Stimulated activated CD4-positive, alpha-beta T cell treated with anti-CD3 and anti-CD28 coated beads, Interleukin-1b, Interleukin-23, amount 100 ng/mL, for 1 hour (primary cell): ENCODE results near the gene CDH22.

Experiments
- DNase-seq, 2 donors: peaks; one replicate each; pipeline ENCODE4 v3.0.0-alpha.2; 2020; ENCODE audit warnings: low read depth in 2 of 2

The CDH22 gene

DNA sequence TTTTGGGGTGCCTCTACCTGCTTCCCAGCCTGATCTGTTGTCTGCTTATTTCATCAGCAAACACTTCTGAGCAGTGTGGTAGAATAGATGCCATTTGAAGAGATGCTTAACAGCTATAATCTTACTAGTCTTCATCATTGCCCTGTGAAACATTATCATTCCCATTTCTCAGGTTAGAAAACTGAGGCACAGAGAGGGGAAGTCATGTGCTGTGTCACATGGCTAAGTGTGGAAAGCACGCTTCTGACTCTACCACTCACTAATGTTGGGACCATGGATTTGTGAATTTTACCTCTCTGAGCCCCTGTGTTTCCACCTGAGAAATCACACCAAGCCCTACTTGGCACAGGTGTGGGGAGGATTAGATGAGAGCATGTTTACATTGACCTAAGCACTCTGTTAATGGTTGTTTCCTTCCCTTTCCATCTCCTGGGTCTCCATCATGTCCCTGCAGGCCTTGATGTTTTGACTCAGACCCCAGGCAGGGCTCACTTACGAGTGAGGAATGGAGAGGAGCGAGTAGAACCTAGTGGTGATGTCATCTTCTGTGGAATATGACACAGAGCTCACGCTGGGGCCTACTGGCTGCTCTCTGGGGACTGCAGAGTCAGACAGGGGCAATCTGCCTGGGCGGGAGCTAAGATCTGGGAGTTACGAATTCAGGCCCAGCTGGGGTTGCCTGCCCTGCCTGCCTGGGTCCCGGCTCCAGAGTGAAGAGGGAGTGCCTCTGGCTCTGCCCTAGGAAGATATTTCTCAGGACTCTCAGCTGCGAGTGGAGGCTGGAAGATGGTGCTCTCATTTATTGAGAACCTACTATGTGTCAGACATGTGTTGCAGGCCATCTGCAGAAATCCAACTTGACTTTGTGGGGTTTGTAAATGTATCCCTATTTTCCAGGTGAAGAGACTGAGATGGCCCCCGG lies 64.3 kb downstream of the CDH22 start:
- DNase-seq, result no peak

DNA sequence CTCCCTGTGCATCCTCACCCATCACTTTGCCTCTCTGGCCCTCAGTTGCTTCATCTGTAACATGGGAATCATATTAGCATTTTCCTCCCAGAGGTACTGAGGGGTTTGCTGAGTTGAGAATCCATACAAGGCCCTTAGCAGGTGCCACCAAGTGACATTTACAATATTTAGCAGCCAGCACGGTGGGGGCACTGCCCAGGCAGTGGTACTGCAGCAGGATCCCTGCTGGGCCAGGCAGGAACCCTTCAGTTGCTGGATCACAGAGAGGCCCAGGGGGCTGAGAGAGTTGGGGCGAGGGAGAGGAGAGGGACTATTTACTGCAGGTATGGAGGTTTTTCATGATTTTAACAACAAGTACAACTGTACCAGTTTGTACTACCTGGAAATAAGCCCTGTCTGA lies 65.9 kb downstream of the CDH22 start:
- DNase-seq, result no peak

DNA sequence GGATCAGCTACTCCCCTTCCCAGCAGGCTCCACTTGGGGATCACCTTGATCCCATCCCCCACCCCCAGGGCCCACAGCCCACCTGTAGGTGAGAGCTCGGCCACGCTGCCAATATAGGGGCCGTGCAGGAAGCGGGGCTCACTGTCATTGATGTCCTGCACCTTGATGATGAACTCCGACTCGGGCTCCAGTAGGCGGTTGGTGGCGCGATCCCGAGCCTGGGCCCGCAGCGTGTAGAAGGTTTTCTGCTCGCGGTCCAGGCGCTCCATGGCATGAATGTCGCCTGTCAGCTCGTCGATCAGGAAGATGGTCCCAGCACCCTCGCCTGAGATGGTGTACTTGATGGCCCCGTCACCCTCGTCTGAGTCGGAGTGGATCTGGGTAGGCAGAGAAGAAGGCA lies 67.4 kb downstream of the CDH22 start:
- DNase-seq, result no peak

DNA sequence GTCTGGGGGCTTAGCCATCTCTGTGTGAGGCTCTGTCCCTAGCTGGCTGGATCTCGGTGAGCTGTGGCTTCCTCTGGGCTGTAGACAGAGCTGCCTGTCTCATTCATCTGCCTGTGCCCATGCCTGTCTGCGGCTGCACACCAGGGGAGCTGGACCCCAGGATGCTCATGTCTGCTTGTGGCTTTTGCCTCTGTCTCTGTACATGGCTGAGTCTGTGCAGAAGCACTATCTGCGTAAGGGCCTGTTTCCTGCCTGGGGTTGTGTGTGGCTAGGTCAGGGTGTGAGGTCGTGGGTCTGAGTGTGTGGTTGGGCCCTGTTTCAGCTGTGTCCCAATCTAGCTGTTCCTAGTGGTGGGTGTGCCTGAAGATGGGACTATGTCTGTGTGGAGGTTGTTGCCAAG lies 68.2 kb downstream of the CDH22 start:
- no peak for DNase-seq

DNA sequence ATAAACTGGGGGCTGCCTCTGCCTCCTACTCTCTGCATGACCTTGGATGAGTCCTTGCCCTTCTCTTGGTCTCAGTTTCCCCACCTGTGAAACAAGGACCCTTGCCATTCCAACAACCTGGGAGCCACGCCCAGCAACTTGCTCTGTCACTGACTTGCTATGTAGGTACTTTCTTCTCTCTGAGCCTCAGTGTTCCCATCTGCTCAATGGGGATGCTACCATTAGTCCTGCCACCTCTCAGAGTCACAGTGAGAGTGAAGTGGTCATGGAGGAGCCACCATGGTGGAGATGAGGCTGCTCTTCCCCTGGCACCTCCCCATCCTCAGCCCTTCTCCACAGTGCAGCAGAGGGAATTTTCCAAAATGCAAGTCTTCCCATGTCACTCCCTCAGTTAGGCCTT lies 70.6 kb downstream of the CDH22 start:
- no peak for DNase-seq

DNA sequence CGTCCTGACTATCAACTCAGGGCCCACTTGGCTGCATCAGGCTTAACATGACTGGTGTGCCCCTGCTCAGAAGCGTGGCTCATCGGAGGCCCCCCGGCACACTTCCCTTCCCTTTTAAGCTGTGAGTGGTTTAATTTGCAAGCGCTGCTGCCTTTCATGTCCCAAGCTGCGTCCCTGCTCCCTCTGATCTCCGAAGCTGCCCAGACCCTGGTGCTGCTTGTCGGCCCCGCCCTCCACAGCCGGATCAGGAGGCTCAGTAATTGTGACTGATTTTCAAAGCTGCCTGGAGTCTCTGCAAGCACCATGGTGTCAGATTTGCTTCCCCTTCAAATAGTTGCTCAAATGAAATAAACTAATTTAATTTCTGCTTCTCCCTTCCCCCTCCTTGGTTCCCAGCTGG lies 71.1 kb downstream of the CDH22 start:
- no peak for DNase-seq

DNA sequence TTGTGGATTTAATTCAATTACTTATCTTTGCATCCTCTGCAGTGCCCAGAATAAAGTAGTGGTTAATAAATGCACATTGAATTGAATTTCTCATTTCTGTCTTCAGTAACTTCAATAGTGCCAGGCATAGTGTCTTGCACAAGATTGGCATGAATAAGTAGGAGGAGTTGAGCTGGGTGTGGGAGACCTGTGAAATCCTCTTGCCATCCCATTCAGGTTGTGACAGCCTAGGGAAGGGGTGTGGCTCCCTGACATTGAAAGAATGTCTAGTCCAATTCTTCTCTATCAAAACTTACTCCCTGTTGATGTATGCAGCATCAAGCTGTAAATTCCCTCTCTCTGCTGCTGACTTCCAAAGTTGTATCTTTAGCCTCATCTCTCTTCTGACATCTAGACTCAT lies 73.2 kb downstream of the CDH22 start:
- no peak for DNase-seq

DNA sequence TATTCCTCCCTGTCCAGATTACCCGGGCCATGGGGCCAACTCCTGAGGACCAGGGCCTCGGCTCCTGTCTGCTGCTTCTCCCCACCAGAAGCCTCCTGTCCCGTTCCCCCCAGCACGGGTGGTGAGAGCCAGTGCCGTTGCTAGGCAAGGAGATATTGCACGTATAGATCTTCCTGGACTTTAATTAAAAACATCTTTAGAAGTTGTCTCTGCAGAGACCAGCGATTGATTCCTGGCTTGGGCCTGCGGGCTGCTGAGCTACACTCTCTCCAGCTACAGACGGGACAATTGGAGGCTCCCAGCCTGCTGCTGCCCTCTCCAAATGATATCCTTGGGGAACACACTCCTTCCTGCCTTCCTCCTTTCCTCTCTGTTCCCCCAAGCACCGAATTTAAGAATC lies 74.6 kb downstream of the CDH22 start:
- no peak for DNase-seq

DNA sequence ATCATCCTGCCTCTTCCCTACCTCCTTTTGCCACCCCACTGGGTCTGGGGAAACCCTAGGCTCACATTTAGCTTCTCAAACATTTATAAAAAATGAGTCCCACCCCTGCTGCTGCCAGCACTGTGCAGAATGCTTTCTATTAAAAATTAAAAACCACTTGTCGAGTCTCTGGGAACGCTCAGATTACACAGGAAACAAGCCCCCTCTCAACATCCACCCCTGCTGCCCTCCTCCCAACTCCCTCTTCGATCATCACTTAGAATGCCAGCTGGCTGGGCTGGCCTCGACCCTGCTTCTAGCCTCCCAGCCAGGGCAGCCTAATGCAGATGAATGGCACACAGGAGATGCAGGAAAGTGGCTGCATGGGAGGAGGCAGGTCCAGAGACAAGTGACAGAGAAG lies 75.8 kb downstream of the CDH22 start:
- DNase-seq, result no peak

DNA sequence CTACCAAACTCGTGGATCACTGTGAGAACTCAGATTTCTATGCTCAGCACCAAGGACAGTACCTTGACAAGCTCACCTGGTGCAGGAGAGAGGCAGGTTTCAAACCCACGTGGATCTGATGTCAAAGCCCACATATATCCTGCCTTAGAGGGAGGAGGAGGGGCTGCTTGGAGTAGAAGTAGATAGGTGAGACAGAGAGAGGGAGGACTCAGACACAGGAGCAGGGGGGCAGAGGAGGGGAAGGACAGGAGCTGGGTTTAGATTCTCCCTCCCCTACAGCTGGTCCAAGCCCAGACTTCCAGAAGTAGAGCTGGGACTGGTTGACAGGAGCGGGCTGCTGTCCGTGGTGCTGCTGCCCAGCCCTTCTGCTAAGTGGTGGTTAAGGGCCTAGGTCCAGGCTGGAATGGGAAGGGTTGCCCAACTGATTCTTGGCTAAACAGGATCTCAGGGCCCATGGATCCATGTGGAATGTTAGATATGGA lies 77.5 kb downstream of the CDH22 start:
- no peak for DNase-seq

DNA sequence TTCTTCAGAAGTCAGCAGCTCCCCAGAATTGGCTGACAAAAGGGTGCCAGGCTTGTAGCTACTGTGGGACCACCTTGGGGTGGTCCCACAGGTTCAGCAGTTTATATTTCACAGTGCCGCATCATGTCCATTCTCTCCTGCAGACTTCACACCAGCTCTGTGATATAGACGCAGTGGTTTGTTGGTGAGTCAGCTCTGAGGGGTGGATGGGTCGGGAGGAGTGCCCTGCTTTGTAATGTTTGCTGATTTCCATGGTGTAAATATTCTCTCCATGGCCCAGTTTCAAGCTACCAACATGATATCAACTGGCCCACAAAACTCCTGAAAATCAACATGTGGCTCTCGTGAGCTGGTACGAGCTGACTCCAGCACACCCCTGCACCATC lies 78.2 kb downstream of the CDH22 start:
- DNase-seq, result no peak

DNA sequence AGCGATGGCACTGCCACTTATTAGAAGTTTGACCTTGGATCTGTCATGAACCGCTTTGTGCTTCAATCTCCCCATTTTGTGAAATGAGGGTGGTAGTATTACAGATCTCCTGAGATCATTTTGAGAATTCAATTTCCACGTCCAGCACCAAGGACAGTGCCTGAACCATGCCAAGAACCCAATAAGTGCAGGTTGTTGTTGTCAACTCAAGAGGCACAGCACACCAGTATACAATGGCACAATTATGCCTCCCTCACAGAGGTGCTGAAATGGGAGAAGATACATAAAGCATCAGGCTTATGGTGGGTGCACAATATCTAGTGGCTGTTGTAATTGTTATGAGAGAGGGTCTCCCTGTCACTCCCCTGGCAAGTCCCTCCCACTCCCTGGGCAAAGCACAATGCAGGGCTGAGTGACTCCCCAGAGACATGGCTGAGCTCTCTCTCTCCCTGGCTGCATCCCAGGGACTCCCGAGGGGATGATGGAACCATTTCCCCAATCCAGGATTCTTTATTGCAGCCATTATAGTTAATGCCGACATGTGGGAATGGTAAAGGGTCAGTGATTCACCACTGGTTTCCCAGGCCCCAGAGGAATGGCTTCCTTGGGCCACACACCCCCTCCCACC lies 78.7 kb downstream of the CDH22 start:
- no peak for DNase-seq

DNA sequence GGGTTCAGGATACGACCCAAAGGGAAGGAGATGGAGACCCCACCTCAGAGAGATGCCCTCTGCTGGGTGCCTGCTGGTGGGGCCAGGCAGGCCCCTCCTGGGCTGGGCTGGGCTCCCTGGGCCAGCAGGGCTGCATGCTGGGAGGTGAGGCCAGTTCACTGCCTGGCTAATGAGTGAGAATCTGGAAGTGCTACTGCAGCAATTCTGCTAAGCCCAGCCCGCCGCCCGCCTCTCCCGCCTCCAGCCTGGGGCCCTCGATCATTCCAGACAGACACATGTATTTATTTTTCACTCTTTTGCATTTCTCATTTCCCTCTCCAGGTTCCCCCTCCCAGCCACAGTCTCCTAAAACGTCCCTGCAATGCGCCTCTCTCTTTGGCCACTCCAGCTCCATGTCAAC lies 79.6 kb downstream of the CDH22 start:
- DNase-seq, result no peak

DNA sequence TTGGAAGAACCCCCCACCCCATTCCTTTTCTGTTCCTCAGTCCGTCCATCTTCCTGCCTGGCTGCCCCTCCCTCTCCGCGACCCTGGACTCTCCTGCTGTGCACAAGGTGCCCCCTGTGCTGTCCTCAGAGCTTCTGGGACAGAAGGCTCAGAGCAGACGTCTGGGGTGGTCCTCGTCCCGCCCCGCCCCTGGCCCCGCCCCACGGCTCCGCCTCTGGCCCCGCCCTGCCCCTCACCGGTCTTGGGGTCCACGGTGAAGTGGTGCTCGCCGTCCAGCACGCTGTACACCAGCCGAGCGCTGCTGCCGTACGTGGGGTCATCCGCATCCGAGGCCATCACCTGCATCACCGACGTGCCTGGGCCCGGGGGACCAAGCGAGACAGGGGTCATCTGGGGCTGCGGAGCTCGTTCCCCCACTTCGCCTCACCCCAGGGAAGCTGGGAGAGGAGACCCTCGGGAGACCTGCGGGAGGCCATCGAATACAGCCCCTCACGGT lies 81.0 kb downstream of the CDH22 start:
- DNase-seq, result no peak

DNA sequence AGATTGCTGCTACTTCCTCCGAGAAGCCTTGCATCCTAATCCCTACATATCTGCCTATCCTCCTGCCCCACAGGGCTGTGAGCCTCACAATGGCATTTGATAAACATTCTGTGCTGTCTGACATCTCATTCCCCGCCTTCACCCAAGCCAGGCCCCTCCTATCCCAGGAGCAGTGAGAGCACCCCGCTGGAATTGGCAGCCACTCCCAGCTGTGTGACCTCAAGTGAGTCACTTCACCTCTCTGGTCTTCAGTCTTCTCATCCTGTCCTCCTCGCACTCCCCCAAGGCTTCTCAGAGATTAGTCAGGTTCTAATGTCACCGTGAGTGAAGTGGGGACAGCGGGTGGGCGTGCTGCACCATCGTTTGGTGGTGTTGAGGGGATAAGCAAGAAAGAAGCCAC lies 81.7 kb downstream of the CDH22 start:
- no peak for DNase-seq

DNA sequence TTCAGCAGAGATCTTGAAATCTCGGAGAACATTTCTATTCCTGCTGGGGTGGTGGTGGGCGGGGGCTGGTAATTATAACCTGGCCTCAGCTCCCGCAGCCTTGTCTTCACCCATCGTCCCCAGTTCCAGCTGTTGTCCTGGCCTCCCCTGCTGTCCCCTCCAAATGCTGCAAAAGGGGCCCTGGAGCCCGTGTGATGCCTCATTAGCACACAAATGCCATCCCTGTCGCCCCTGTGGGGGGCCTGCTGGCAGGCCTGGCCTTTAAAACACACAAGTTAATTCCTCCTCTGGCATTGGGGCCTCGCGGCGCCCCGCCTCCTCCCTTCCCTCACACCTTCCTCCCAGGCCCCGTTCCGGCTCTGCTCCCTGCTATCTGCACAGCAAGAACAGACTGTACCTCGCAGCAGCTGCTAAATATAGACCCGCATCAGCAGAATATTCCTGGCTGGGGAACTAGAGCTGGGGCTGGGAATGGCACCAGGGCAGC lies 85.7 kb downstream of the CDH22 start:
- DNase-seq, result no peak

DNA sequence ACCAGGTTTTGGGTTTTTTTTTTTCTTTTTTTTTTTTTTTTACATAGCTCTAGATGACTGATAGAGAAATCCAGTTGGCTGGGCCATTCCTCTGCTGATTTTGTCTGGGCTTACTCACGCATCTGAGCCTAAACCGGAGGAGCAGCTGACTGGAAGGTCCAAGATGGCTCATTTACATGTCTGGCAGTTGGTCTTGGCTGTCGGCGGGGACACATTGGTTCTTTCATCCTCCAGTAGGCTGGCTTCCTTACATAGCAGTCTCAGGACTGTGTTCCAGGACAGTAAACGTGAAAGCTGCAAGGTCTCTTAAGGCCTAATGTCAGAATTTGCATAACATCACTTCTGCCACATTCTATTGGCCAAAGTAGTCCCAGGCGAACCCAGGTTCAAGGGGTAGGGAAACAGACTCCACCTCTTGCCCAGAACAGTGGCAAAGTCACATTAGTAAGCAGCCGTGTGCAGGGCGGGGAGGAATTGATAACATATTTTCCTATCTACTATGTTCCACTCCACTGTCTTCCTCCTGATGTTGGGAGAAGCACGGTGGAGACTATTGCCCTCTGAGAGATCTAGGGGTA lies 87.0 kb downstream of the CDH22 start:
- DNase-seq, result no peak

DNA sequence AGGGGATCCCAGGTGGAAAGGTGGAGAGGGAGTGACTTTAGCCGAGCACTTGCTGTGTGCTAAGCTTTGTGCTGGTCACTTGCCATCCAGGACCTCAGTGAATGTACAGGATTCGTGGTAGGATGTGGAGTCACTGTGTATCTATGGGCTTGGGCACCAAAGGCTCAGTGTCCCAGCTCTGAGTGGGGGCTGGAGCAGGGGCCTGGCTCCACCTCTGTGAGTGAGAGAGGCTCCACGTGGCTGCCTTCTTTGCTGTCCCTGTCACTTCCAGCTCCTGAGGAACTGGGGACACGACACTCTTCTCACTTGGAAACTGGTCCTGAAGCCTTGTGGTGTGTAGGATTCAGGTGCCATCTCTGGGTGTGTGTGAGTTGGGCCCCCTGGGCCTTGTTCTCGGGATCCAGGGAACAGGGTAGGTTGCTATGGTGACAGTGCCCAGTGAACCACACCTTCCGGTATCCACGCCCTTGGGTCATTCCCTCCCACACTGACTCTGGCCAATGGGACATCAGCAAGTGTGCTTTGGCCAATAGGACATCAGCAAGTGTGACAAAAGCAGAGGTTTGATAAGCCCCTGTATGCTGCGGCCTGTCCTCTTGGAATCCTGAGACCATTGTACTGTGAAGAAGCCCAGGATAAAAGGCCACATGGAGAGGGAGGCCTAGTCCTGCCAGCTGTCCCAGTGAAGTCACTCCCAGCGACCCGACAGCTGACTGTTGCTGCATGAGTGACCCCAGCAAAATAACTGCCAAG lies 87.7 kb downstream of the CDH22 start:
- no peak for DNase-seq

DNA sequence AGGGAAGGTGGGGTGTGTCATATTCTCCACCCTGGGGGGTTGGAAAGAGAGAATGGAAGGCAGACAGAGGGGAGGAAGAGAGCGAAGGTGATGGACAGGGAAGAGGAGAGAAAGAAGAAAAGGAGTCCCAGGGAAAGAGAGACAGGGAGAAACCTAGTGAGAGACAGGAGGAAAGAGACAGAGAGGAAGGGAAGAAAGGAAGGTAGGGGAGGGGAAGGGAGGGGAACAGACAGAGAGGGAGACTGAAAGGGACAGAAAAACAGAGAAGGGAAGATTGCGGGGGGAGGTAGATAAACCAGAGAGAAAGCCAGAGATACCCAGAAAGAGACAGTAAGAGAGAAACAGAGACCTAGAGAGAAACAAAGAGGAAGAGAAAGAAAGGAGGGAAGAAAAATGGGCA lies 88.4 kb downstream of the CDH22 start:
- DNase-seq, result no peak

DNA sequence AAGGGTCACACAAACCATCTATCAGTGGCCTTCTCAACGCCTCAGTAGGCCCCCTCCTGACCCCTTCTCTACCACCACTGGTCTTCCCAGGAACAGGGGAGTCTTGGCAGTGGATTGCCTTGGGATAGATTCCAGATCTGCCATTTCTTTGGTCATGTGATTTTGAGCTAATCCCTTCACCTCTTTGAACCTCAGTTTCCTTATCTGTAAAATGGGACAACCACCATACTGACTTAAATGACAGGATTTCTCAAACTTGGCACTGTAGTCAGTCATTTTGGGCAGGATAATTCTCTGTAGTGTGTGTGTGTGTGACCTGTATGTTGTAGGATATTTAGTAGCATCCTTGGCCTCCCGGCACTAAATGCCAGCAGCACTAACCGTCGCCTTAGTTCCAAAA lies 89.1 kb downstream of the CDH22 start:
- no peak for DNase-seq

DNA sequence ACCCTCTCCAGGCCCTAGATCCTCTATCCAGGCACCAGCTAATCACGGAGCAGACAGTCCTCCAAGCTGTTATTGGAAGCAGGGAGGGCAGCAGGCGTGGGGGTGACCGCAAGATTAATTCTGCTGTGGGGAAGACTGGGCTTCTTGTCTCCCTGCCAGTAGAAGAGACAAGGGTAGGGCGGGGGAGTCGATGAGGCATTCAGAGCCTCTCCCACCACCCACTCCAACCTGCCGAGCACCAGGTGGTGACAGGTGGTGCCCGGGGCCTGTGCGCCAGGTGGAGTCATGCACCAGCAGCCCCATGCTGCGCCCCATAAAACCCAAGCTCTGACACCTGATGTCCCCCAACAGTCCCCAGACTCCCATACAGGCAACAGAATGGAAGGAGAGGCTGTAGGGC lies 89.6 kb downstream of the CDH22 start:
- DNase-seq, result no peak

DNA sequence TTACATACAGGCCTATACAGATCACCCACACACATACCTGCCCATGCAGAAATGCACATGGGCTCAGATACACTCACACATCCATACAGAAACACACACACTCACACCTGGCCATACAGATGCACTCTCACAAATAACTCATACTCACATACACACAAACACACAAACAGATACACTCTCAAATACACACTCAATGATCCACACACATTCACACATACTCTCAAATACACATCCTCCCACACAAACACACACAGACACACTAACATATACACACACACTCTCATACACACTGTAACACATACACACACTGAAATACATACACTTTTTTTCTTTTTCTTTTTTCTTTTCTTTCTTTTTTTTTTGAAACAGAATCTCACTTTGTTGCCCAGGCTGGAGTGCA lies 90.7 kb downstream of the CDH22 start:
- DNase-seq, result no peak
